Measurements from ENCODE around the gene HSPB2.

HSPB2 gene

GRCh38 chr11:111886032-111886431 lies 26.5 kb upstream of the HSPB2 start:
- Histone ChIP-seq H3K9me3 (ENCODE audit: control insufficient read depth, insufficient read depth, low read length) (no peaks in the 10 kb centered on the region), H3K36me3 (ENCODE audit: control insufficient read depth, insufficient read depth, low read length) (no peaks in the 10 kb centered on the region), H3K4me1 (ENCODE audit: control insufficient read depth, insufficient read depth, low read length) (no peaks in the 10 kb centered on the region), H3K9ac (ENCODE audit: low read depth, low read length) (no peak overlapping the region), H3K4me3 (ENCODE audit: low read depth, low read length) (no peak overlapping the region), H3K27ac (ENCODE audit: low read depth, low read length) (no peak overlapping the region), H3K27me3 (ENCODE audit: control insufficient read depth, insufficient read depth, low read length) (no peaks in the 10 kb centered on the region)

- no peaks in the 10 kb centered on the region for H3K27me3 ChIP-seq (ENCODE audit: control insufficient read depth, insufficient read depth, low read length)
These were observed 25.7 kb upstream of the HSPB2 start for GRCh38 chr11:111886844-111887243.

GRCh38 chr11:111905411-111905810 lies 7.1 kb upstream of the HSPB2 start:
- Histone ChIP-seq H3K27me3 (ENCODE audit: control insufficient read depth, insufficient read depth, low read length) (no peaks in the 10 kb centered on the region), H3K27ac (ENCODE audit: low read depth, low read length) (no peak overlapping the region), H3K9ac (ENCODE audit: low read depth, low read length) (no peak overlapping the region), H3K36me3 (ENCODE audit: control insufficient read depth, insufficient read depth, low read length) (no peaks in the 10 kb centered on the region), H3K9me3 (ENCODE audit: control insufficient read depth, insufficient read depth, low read length) (no peaks in the 10 kb centered on the region), H3K4me1 (ENCODE audit: control insufficient read depth, insufficient read depth, low read length) (no peaks in the 10 kb centered on the region), H3K4me3 (ENCODE audit: low read depth, low read length) (no peak overlapping the region)

More at GRCh38 chr11:111886844-111887243, 25.7 kb upstream of the HSPB2 start:
- H3K9ac ChIP-seq (ENCODE audit: low read depth, low read length) = no peak overlapping the region
- no peaks in the 10 kb centered on the region for H3K9me3 ChIP-seq (ENCODE audit: control insufficient read depth, insufficient read depth, low read length)
- no peaks in the 10 kb centered on the region for H3K36me3 ChIP-seq (ENCODE audit: control insufficient read depth, insufficient read depth, low read length)
- H3K4me3 ChIP-seq (ENCODE audit: low read depth, low read length) = no peak overlapping the region
- H3K4me1 ChIP-seq (ENCODE audit: control insufficient read depth, insufficient read depth, low read length) = no peaks in the 10 kb centered on the region
- no peak overlapping the region for H3K27ac ChIP-seq (ENCODE audit: low read depth, low read length)

GRCh38 chr11:111906680-111907079 lies 5.9 kb upstream of the HSPB2 start:
- H3K4me3 ChIP-seq (ENCODE audit: low read depth, low read length) = no peak overlapping the region
- H3K9ac ChIP-seq (ENCODE audit: low read depth, low read length) = no peak overlapping the region
- no peaks in the 10 kb centered on the region for H3K36me3 ChIP-seq (ENCODE audit: control insufficient read depth, insufficient read depth, low read length)
- peaks cover 3% of the 10 kb centered on the region for H3K4me1 ChIP-seq (ENCODE audit: control insufficient read depth, insufficient read depth, low read length)
- H3K27ac ChIP-seq (ENCODE audit: low read depth, low read length) = no peak overlapping the region
- H3K27me3 ChIP-seq (ENCODE audit: control insufficient read depth, insufficient read depth, low read length) = no peaks in the 10 kb centered on the region
- H3K9me3 ChIP-seq (ENCODE audit: control insufficient read depth, insufficient read depth, low read length) = no peaks in the 10 kb centered on the region

DNA sequence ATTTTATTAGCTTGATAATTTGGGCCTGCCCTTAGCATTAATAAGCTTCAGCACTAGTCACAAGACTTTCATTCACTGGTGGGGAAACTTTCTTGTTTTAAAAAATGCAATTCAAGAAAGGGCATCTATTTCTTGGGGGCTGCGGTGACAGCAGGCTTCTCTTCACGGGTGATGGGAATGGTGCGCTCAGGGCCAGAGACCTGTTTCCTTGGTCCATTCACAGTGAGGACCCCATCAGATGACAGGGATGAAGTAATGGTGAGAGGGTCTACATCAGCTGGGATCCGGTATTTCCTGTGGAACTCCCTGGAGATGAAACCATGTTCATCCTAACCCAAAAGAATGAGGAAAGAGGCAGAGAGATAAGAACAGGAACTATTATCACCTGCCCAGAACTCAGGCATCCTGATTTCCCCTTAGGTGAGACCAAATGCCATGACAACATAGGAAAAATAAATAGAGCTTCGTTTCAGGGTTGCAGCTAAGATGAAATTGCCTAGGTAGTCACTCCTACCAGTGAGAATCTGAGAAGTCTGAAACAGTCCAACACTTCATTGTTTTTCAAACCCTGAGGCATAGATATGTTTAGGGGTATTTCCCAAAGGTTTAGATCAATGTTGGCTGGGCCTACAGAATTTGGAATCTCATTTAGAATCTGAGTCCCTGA lies 3.8 kb upstream of the HSPB2 start:
- H3K27me3 ChIP-seq (ENCODE audit: control insufficient read depth, insufficient read depth, low read length) = no peaks in the 10 kb centered on the region
- H3K36me3 ChIP-seq (ENCODE audit: control insufficient read depth, insufficient read depth, low read length) = no peaks in the 10 kb centered on the region
- no peak overlapping the region for H3K4me3 ChIP-seq (ENCODE audit: low read depth, low read length)
- H3K27ac ChIP-seq (ENCODE audit: low read depth, low read length) = no peak overlapping the region
- H3K9ac ChIP-seq (ENCODE audit: low read depth, low read length) = no peak overlapping the region
- peaks cover 10% of the 10 kb centered on the region for H3K4me1 ChIP-seq (ENCODE audit: control insufficient read depth, insufficient read depth, low read length)
- H3K9me3 ChIP-seq (ENCODE audit: control insufficient read depth, insufficient read depth, low read length) = no peaks in the 10 kb centered on the region

GRCh38 chr11:111909378-111909777 lies 3.2 kb upstream of the HSPB2 start:
- Histone ChIP-seq H3K27me3 (ENCODE audit: control insufficient read depth, insufficient read depth, low read length) (no peaks in the 10 kb centered on the region), H3K4me3 (ENCODE audit: low read depth, low read length) (no peak overlapping the region), H3K27ac (ENCODE audit: low read depth, low read length) (no peak overlapping the region), H3K9me3 (ENCODE audit: control insufficient read depth, insufficient read depth, low read length) (no peaks in the 10 kb centered on the region), H3K4me1 (ENCODE audit: control insufficient read depth, insufficient read depth, low read length) (peaks cover 10% of the 10 kb centered on the region), H3K9ac (ENCODE audit: low read depth, low read length) (no peak overlapping the region), H3K36me3 (ENCODE audit: control insufficient read depth, insufficient read depth, low read length) (no peaks in the 10 kb centered on the region)

DNA sequence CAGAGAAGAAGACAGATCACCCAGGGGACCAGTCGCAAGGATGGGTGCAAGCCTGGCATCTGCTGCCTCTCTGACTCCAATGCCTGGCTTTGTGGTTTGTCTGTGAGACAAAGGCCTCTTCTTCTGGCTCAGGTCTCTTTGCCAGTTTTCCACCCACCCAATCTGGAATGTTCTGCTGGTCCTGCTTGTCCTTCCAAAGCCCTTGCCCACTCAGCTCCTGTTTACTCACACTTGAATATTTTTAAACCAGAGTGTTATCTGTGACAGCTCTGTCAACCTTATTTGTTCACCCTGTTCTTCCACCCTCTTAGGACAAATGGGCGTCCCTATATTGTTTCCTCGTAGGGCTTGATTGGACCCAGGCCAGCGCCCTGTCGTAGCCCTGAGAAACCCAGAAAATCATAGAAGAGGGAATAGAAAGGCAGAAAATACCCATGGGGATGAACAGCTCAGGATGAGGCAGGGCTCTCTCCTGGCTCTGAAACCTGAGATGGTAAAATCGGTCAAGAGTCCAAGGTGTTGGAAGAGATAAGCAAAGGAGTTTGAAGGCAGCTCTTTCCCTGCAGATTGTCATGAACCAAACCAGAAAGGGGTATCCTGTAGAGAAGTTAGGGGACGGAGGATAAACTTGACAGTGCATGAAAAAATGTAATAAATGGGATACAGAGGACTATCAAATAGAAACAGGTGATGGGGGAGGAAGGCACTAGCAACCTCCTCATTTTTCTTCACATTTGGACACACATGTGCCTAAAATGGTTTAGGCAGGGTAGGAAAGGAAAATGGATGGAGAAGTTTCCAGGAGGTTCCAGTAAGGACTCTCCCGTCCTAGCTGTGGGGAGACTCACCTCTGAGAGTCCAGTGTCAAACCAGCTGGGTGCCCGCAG lies 1.6 kb upstream of the HSPB2 start:
- Histone ChIP-seq H3K4me1 (ENCODE audit: control insufficient read depth, insufficient read depth, low read length) (peaks cover 10% of the 10 kb centered on the region), H3K9me3 (ENCODE audit: control insufficient read depth, insufficient read depth, low read length) (no peaks in the 10 kb centered on the region), H3K36me3 (ENCODE audit: control insufficient read depth, insufficient read depth, low read length) (no peaks in the 10 kb centered on the region), H3K27me3 (ENCODE audit: control insufficient read depth, insufficient read depth, low read length) (no peaks in the 10 kb centered on the region), H3K4me3 (ENCODE audit: low read depth, low read length) (no peak overlapping the region), H3K9ac (ENCODE audit: low read depth, low read length) (no peak overlapping the region), H3K27ac (ENCODE audit: low read depth, low read length) (no peak overlapping the region)

- Histone ChIP-seq H3K4me3 (ENCODE audit: low read depth, low read length) (no peak within 1 kb of the TSS), H3K27ac (ENCODE audit: low read depth, low read length) (no peak within 1 kb of the TSS), H3K9me3 (ENCODE audit: control insufficient read depth, insufficient read depth, low read length) (no peaks in the 10 kb centered on the region), H3K9ac (ENCODE audit: low read depth, low read length) (no peak within 1 kb of the TSS), H3K27me3 (ENCODE audit: control insufficient read depth, insufficient read depth, low read length) (no peaks in the 10 kb centered on the region), H3K4me1 (ENCODE audit: control insufficient read depth, insufficient read depth, low read length) (peaks cover 10% of the 10 kb centered on the region), H3K36me3 (ENCODE audit: control insufficient read depth, insufficient read depth, low read length) (no peaks in the 10 kb centered on the region)
These were observed 752 bp upstream of the HSPB2 start, which contains the start of gene CRYAB for GRCh38 chr11:111911563-111912401. CRYAB (minus strand) TSS chr11:111911770; CDS start chr11:111911724, 46 bp downstream.

GRCh38 chr11:111913031-111913861 lies 712 bp downstream of the HSPB2 start:
- H3K27me3 ChIP-seq (ENCODE audit: control insufficient read depth, insufficient read depth, low read length) = no peaks in the 10 kb centered on the region
- no peaks in the 10 kb centered on the region for H3K36me3 ChIP-seq (ENCODE audit: control insufficient read depth, insufficient read depth, low read length)
- H3K9ac ChIP-seq (ENCODE audit: low read depth, low read length) = no peak overlapping the region
- H3K27ac ChIP-seq (ENCODE audit: low read depth, low read length) = no peak overlapping the region
- H3K9me3 ChIP-seq (ENCODE audit: control insufficient read depth, insufficient read depth, low read length) = no peaks in the 10 kb centered on the region
- H3K4me1 ChIP-seq (ENCODE audit: control insufficient read depth, insufficient read depth, low read length) = peaks cover 15% of the 10 kb centered on the region
- H3K4me3 ChIP-seq (ENCODE audit: low read depth, low read length) = no peak overlapping the region

- no peaks in the 10 kb centered on the region for H3K36me3 ChIP-seq (ENCODE audit: control insufficient read depth, insufficient read depth, low read length)
- no peaks in the 10 kb centered on the region for H3K27me3 ChIP-seq (ENCODE audit: control insufficient read depth, insufficient read depth, low read length)
- H3K4me1 ChIP-seq (ENCODE audit: control insufficient read depth, insufficient read depth, low read length) = peaks cover 18% of the 10 kb centered on the region
- H3K9me3 ChIP-seq (ENCODE audit: control insufficient read depth, insufficient read depth, low read length) = no peaks in the 10 kb centered on the region
- no peak overlapping the region for H3K4me3 ChIP-seq (ENCODE audit: low read depth, low read length)
- H3K27ac ChIP-seq (ENCODE audit: low read depth, low read length) = no peak overlapping the region
- no peak overlapping the region for H3K9ac ChIP-seq (ENCODE audit: low read depth, low read length)
These were observed 1.5 kb downstream of the HSPB2 start for GRCh38 chr11:111913997-111914396.
